ENCODE results near the gene F7. TPM values are rescaled to one million over a fixed set of nuclear protein-coding genes. Genes with fewer than 3 reads are reported as not detected.

The F7 gene
- total RNA-seq, 1 donor from 2014 or later: not detected

DNA sequence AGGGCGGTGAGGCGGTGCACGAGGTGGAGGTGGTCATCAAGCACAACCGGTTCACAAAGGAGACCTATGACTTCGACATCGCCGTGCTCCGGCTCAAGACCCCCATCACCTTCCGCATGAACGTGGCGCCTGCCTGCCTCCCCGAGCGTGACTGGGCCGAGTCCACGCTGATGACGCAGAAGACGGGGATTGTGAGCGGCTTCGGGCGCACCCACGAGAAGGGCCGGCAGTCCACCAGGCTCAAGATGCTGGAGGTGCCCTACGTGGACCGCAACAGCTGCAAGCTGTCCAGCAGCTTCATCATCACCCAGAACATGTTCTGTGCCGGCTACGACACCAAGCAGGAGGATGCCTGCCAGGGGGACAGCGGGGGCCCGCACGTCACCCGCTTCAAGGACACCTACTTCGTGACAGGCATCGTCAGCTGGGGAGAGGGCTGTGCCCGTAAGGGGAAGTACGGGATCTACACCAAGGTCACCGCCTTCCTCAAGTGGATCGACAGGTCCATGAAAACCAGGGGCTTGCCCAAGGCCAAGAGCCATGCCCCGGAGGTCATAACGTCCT lies 43.4 kb downstream of the F7 start:
- Mint-ChIP-seq H3K4me3 (no peak overlapping the region), H3K36me3 (ENCODE audit: low read depth) (no peaks in the 10 kb centered on the region), H3K4me1 (peaks cover 18% of the 10 kb centered on the region), H3K27ac (no peak overlapping the region), H3K9me3 (no peaks in the 10 kb centered on the region), H3K27me3 (peaks cover 22% of the 10 kb centered on the region)
- no peak for DNase-seq
- TF ChIP-seq, protein P1, sequence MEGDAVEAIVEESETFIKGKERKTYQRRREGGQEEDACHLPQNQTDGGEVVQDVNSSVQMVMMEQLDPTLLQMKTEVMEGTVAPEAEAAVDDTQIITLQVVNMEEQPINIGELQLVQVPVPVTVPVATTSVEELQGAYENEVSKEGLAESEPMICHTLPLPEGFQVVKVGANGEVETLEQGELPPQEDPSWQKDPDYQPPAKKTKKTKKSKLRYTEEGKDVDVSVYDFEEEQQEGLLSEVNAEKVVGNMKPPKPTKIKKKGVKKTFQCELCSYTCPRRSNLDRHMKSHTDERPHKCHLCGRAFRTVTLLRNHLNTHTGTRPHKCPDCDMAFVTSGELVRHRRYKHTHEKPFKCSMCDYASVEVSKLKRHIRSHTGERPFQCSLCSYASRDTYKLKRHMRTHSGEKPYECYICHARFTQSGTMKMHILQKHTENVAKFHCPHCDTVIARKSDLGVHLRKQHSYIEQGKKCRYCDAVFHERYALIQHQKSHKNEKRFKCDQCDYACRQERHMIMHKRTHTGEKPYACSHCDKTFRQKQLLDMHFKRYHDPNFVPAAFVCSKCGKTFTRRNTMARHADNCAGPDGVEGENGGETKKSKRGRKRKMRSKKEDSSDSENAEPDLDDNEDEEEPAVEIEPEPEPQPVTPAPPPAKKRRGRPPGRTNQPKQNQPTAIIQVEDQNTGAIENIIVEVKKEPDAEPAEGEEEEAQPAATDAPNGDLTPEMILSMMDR (IDR thresholded peaks at IDR 0.05): no peak
- intact Hi-C loops (cut with micrococcal nuclease): no loop called here
- POLR2A ChIA-PET: no interaction called here
- no peak for ATAC-seq (ENCODE audit: low read depth)
- CTCF ChIA-PET: no interaction called here

DNA sequence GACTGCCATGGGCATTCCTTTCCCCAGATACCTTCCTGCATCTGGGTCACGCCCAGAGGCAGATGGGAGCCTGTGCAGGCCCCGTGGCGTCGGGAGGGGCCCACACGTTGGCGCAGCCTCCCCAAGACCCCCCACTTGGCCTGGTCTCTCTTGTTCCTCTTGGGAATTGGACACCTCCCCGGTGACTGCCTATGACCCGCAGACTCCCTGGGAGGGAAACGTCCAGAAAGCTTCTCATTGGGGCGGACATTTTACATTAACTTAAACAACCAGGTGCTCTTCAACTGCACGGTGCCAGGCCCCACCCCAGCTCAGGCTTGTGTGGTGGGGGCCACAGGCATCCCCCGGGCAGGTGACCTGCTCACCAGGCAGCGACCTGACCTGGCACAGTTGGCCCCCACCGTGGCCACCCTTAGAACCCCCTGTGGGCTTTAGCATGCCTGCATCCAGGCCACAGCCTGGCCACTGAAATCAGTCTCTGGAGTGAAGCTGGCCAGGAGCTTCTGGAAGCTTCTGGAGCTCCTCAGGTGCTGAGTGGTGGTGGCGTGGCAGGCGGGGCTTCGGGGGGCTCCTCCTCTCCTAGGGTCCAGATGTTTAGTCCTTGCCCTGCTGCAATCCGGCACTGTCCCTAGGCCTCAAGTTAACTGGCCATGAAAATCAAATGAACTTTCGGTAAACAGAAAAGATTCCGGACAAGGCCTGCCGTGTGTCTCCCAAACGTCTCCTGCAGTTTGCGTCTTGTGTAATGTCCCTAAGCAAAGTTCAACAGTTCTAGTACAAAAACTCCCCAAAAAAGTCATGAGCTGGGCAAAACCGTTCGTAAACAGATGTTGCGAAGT lies 44.3 kb downstream of the F7 start:
- peaks cover 19% of the 10 kb centered on the region for H3K4me1 Mint-ChIP-seq
- ChIA-PET CTCF (no interaction called here), POLR2A (no interaction called here)
- no peak overlapping the region for H3K4me3 Mint-ChIP-seq
- no peaks in the 10 kb centered on the region for H3K9me3 Mint-ChIP-seq
- H3K27ac Mint-ChIP-seq: no peak overlapping the region
- peaks cover 22% of the 10 kb centered on the region for H3K27me3 Mint-ChIP-seq
- DNase-seq (no peak), ATAC-seq (ENCODE audit: low read depth) (no peak)
- intact Hi-C loops (cut with micrococcal nuclease): loop anchor here (5.0 to 10.0 kb wide), 2 partner anchors 205 to 258 kb away; no protein-coding TSS in a partner anchor
- TF ChIP-seq, protein P1 (IDR thresholded peaks at IDR 0.05): no peak
- H3K36me3 Mint-ChIP-seq (ENCODE audit: low read depth): no peaks in the 10 kb centered on the region

DNA sequence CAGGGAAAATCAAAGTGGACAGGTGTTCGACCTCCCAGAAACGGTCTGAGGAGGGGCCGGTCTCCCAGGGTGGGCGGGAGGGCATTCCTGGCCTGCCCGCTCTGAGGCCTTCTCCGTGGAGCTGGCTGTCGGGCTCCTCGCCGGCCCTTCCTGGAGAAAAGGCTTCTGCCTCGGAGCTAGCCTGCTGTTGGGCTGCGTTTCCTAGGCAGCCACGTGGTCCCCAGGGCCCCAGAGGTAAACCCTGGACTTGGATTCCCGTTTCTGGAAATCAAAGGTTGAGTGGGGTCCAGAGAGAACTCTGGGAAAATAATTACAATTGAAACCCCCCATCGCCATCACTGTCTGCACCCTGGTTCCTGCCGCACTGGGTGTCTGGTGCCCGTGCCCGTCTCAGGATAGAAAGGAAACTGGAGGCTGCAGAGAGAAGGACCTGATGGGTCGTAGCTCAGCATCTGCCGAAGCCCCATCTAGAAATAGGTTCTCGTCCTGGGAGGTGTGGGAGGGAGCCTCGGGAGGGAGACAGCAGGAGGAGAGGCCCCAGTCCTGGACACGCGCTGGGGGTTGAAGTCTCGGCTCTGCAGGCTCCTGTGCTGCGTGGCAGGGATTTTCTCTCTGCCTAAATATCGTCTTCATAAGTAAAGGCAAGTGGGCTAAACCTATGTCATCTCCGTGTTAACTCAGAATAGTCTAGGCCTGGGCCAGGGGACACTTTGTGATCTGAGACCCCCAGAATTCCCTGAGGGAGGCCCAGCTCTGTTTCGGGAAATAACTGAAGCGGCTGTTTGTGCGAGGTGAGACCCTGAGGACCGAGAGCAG lies 45.2 kb downstream of the F7 start:
- POLR2A ChIA-PET: interaction anchor here (0.5 kb wide), 1 partner anchor 919 kb away, joined by 3 read pairs; no protein-coding TSS in a partner anchor
- TF ChIP-seq, protein P1 (IDR thresholded peaks at IDR 0.05): no peak
- H3K27ac Mint-ChIP-seq: no peak overlapping the region
- peaks cover 5% of the 10 kb centered on the region for H3K9me3 Mint-ChIP-seq
- H3K36me3 Mint-ChIP-seq (ENCODE audit: low read depth): no peaks in the 10 kb centered on the region
- no peak for DNase-seq
- peaks cover 20% of the 10 kb centered on the region for H3K27me3 Mint-ChIP-seq
- no peak overlapping the region for H3K4me3 Mint-ChIP-seq
- intact Hi-C loops (cut with micrococcal nuclease): loop anchor here (5.0 to 10.0 kb wide), 2 partner anchors 206 to 258 kb away; no protein-coding TSS in a partner anchor
- CTCF ChIA-PET: no interaction called here
- no peak for ATAC-seq (ENCODE audit: low read depth)
- peaks cover 19% of the 10 kb centered on the region for H3K4me1 Mint-ChIP-seq

DNA sequence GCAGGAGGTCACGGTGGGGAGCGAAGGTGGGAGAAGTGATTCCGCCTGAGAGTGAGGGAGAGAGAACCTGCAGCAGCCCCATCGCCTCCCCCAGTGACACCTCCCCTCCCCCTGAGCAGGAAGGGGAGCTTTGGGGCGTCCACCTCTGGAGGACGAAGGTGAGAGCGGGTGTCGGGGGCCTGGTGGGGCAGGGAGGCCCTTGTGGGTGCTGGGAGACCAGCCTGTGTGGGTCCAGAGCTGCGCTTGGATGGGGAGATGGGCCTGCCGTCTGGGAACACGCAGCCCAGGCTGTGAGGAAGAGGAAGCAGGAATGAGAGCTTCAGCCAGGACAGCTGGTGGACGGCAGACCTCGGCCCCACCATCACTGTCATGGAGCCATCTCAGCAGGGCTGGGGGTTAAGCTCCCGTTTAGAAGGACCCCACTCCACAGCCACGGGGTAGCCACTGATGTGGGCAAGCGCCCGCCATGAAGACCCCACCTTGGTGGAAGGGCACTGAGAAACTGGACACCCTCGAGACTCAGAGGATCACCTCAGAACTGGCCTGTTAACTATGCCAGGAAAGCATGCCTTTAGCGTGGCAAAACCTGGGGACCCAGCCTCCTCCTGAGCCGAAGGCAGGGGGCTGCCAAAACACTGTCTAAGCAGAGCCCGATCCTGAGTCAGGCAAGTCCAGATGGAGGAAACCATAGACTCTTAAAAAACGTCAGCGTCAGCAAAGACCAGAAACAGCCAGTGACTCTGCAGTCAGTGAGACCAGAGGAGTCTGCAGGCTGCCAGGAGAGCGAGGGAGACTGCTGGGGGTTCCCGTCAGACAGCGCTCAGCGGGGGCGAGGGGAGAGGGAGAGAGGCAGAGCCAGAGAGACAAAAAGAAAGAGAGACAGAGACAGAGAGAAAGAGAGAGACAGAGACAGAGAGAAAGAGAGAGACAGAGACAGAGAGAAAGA lies 46.4 kb downstream of the F7 start:
- Mint-ChIP-seq H3K9me3 (peaks cover 10% of the 10 kb centered on the region), H3K27me3 (peaks cover 18% of the 10 kb centered on the region), H3K4me3 (peak overlapping the region; percentile 74), H3K36me3 (ENCODE audit: low read depth) (no peaks in the 10 kb centered on the region), H3K4me1 (peaks cover 19% of the 10 kb centered on the region), H3K27ac (peak overlapping the region; percentile 44)
- ATAC-seq (ENCODE audit: low read depth) (peak; percentile 23), DNase-seq (no peak)
- TF ChIP-seq, protein P1 (IDR thresholded peaks at IDR 0.05): no peak
- POLR2A ChIA-PET: no interaction called here
- CTCF ChIA-PET: no interaction called here
- intact Hi-C loops (cut with micrococcal nuclease): loop anchor here (1.0 to 10.0 kb wide), 3 partner anchors 145 to 260 kb away; partner anchors contain the start of gene LAMP1

All from activated B cell treated with CpG ODN at 0.5 μM for 24 hours (primary cell).